ENCODE results near the gene CCND2.

- TF ChIP-seq EZH2 (IDR thresholded peaks at IDR 0.05) (no peak), POLR2AphosphoS5 (IDR thresholded peaks at IDR 0.05; ENCODE audit: borderline replicate concordance, low read depth, low read length) (no peak)
Measured at GRCh38 chr12:4224206-4224889, 49.2 kb upstream of the CCND2 start.
